Left ventricle myocardium inferior (tissue), 1 donor: ENCODE measurements around the gene OTULIN. TPM values are rescaled to one million over a fixed set of nuclear protein-coding genes. Genes with fewer than 3 reads are reported as not detected.

Source experiments
- DNase-seq: peaks from one replicate; pipeline ENCODE4 v3.0.0-alpha.2; 2020
- H3K27ac ChIP-seq: fragments of 200-600 bp; replicated peaks from 2 replicates; pipeline ENCODE4 v1.8.0; 2021
- H3K27me3 ChIP-seq: fragments of 200-600 bp; 2 replicates; pipeline ENCODE4 v1.8.0; 2021; ENCODE audit warnings: low read depth
- H3K36me3 ChIP-seq: fragments of 200-600 bp; 2 replicates; pipeline ENCODE4 v1.8.0; 2021
- H3K4me1 ChIP-seq: fragments of 200-600 bp; 2 replicates; pipeline ENCODE4 v1.8.0; 2021
- H3K4me3 ChIP-seq: fragments of 200-600 bp; 2 replicates; pipeline ENCODE4 v1.8.0; 2021; ENCODE audit warnings: mild to moderate bottlenecking, moderate library complexity
- H3K9me3 ChIP-seq: fragments of 200-600 bp; replicated peaks from 2 replicates; pipeline ENCODE4 v1.8.0; 2021
- CTCF ChIP-seq: fragments of 200-600 bp; IDR thresholded peaks from 2 replicates; pipeline ENCODE4 v1.8.0; 2021; ENCODE audit warnings: antibody characterized with exemption, mild to moderate bottlenecking, borderline replicate concordance
- intact Hi-C: fragments of 100-400 bp; cut with micrococcal nuclease; formaldehyde crosslinking; loops from one replicate; pipeline ENCODE4 v1.11.0; 2022
- total RNA-seq: library from RNA; stranded (reverse); fragmentation: NEBNext Ultra II Directional; extraction: Animal tissue kit (Norgen Biotek cat#: 25700); gene quantifications from one replicate; pipeline ENCODE4 v1.2.1, GENCODE V29; 2021
- donor health status: DM: no; HTN: yes; CAD: no; lungs with severe emphysema.

The OTULIN gene
- total RNA-seq, 1 donor from 2014 or later = 22.7 TPM

GRCh38 chr5:14707811-14708390, 43.4 kb downstream of the OTULIN start:
- no peak overlapping the region for H3K27ac ChIP-seq
- DNase-seq = no peak
- no peaks in the 10 kb centered on the region for H3K27me3 ChIP-seq
- no peak for TF ChIP-seq CTCF
- H3K4me1 ChIP-seq = peaks cover 18% of the 10 kb centered on the region
- no peaks in the 10 kb centered on the region for H3K9me3 ChIP-seq
- H3K36me3 ChIP-seq = peaks cover 71% of the 10 kb centered on the region
- H3K4me3 ChIP-seq = no peak overlapping the region
- intact Hi-C loops = no loop called here

DNA sequence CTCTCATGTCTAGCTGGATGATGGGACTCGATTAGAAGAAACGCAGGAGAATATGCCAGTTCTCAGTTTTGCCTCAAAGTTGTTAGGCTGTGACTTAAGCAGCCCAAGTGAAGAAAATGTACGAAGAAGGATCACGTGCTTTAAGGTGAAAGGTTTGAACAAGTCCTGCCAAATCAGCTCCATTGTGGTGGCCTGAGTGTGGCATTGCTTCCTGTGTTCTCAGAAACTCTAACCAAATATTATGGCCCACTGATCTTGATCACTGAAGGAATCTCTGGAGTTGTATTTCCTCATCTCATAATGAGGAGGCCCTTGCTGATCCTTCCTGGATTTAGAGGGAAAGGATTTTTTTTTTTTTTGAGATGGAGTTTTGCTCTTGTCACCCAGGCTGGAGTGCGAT, 44.0 kb downstream of the OTULIN start:
- no peaks in the 10 kb centered on the region for H3K9me3 ChIP-seq
- no peaks in the 10 kb centered on the region for H3K27me3 ChIP-seq
- DNase-seq = no peak
- no peak overlapping the region for H3K4me3 ChIP-seq
- TF ChIP-seq CTCF = no peak
- H3K4me1 ChIP-seq = peaks cover 18% of the 10 kb centered on the region
- peaks cover 71% of the 10 kb centered on the region for H3K36me3 ChIP-seq
- H3K27ac ChIP-seq = no peak overlapping the region
- intact Hi-C loops = no loop called here

DNA sequence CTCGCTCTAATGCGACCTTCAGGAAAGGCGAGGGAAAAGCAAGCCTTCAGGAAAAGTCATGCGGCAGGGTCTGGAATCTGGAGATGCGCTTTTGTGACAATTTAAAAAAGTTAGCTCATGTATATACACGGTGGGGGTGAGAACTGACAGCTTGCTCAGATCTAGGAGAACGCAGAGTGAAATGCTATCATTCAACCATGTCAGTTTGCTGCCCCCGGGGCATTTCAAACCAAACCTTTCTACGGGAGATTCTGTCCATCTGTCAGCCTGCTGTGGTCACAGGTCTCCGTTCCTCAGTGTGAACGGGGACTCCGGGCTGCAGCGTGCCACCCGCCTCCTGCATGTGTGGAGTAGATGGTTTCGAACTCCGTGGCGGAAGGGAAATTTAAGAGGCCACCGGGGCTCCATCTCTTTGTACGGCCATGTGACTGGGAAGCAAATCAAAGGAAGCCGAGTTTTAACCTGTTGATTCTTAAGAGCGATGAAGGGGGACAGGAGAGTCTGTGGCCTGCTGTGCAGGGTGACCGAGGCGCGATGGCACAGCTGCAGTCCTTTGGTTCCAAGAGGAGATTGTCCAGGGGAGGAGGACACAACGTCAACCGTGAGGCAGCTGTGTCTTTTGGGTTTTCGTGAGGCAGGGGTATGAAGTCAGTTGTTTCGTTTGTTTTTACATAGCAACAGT, 45.9 kb downstream of the OTULIN start:
- H3K27ac ChIP-seq = no peak overlapping the region
- H3K36me3 ChIP-seq = peaks cover 78% of the 10 kb centered on the region
- DNase-seq = no peak
- no peaks in the 10 kb centered on the region for H3K9me3 ChIP-seq
- no peak for TF ChIP-seq CTCF
- H3K4me1 ChIP-seq = peaks cover 30% of the 10 kb centered on the region
- H3K4me3 ChIP-seq = no peak overlapping the region
- H3K27me3 ChIP-seq = no peaks in the 10 kb centered on the region
- intact Hi-C loops = no loop called here

GRCh38 chr5:14712131-14712530, 47.6 kb downstream of the OTULIN start:
- Histone ChIP-seq H3K27ac (no peak overlapping the region), H3K36me3 (peaks cover 94% of the 10 kb centered on the region), H3K27me3 (no peaks in the 10 kb centered on the region), H3K9me3 (no peaks in the 10 kb centered on the region), H3K4me1 (peaks cover 19% of the 10 kb centered on the region), H3K4me3 (no peak overlapping the region)
- intact Hi-C loops = no loop called here
- TF ChIP-seq CTCF = no peak
- no peak for DNase-seq

- Histone ChIP-seq H3K27me3 (no peaks in the 10 kb centered on the region), H3K4me1 (peaks cover 14% of the 10 kb centered on the region), H3K4me3 (no peak overlapping the region), H3K36me3 (peaks cover 98% of the 10 kb centered on the region), H3K27ac (no peak overlapping the region), H3K9me3 (no peaks in the 10 kb centered on the region)
- TF ChIP-seq CTCF = no peak
- intact Hi-C loops = no loop called here
- DNase-seq = no peak
Measured at GRCh38 chr5:14712666-14713065, 48.1 kb downstream of the OTULIN start.
